Breast epithelium (tissue), 3 donors: ENCODE results near the gene PTPRN2.

Experiments
- CTCF ChIP-seq, 3 donors: fragments of 450-650 bp; IDR thresholded peaks; one replicate each; pipeline ENCODE4 v1.5.1; 2016 to 2017; ENCODE audit warnings: antibody characterized with exemption in 3 of 3, mild to moderate bottlenecking in 3 of 3, moderate library complexity in 3 of 3
- POLR2A ChIP-seq: fragments of 450-650 bp; IDR thresholded peaks from one replicate; pipeline ENCODE4 v1.6.1; 2016; ENCODE audit warnings: antibody characterized with exemption, mild to moderate bottlenecking, moderate library complexity
- POLR2AphosphoS5 ChIP-seq, 3 donors: sonication (generic); formaldehyde crosslinking; IDR thresholded peaks; one replicate each; pipeline ENCODE4 v1.6.1; 2017; ENCODE audit warnings: antibody characterized with exemption in 3 of 3

- no peak for TF ChIP-seq CTCF (IDR thresholded peaks at IDR 0.05)
- no peak for TF ChIP-seq POLR2AphosphoS5 (IDR thresholded peaks at IDR 0.05)
- no peak for TF ChIP-seq POLR2A
Measured at GRCh38 chr7:158284121-158284520, 303.5 kb downstream of the PTPRN2 start.
